ENCODE results near the gene OTUD1.

The OTUD1 gene

DNA sequence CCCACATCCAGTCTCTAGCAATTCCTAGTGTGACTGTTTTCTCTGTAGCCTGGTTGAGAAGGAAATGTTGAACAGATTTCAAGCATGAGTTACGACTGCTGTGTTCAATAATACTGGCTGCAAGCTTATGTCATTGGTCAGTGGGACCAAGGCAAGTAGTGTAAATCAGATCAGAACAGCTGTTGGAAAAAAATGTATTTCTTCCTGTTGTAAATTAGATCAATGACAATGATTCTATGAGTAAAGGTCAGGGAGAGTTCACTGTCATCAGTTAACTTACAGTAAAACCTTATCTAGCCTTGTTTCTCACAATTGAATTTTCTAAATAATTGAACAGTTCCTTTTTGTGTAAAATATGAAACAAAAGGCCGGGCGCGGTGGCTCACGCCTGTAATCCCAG, 6.7 kb downstream of the OTUD1 start:
- no peak overlapping the region for H3K4me3 ChIP-seq (replicated peaks; ENCODE audit: low read depth, low read length)
- no peak for DNase-seq (ENCODE audit: low read depth)
- TF ChIP-seq, protein P1, sequence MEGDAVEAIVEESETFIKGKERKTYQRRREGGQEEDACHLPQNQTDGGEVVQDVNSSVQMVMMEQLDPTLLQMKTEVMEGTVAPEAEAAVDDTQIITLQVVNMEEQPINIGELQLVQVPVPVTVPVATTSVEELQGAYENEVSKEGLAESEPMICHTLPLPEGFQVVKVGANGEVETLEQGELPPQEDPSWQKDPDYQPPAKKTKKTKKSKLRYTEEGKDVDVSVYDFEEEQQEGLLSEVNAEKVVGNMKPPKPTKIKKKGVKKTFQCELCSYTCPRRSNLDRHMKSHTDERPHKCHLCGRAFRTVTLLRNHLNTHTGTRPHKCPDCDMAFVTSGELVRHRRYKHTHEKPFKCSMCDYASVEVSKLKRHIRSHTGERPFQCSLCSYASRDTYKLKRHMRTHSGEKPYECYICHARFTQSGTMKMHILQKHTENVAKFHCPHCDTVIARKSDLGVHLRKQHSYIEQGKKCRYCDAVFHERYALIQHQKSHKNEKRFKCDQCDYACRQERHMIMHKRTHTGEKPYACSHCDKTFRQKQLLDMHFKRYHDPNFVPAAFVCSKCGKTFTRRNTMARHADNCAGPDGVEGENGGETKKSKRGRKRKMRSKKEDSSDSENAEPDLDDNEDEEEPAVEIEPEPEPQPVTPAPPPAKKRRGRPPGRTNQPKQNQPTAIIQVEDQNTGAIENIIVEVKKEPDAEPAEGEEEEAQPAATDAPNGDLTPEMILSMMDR (IDR thresholded peaks at IDR 0.05; ENCODE audit: low read length, missing control alignments): no peak

DNA sequence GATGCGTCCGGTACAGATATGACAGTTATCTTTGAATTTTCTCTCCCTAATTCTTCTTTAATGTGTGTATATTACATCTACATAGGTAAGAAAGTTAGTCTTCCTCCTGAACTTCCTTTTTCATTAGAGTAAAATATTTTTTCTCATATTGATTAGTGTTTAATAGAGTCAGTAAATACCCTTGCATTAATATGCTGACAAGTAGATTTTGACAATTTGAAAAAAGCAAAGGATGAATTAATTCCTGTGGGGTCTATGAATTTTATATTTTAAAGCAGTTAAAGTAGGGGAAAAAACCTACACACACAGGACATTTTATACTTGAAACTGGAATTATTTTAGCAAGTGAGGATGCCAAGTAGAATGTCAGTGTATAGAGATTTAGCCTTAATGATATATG, 9.4 kb downstream of the OTUD1 start:
- DNase-seq (ENCODE audit: low read depth): no peak
- no peak overlapping the region for H3K4me3 ChIP-seq (replicated peaks; ENCODE audit: low read depth, low read length)
- TF ChIP-seq, protein P1 (IDR thresholded peaks at IDR 0.05; ENCODE audit: low read length, missing control alignments): no peak

DNA sequence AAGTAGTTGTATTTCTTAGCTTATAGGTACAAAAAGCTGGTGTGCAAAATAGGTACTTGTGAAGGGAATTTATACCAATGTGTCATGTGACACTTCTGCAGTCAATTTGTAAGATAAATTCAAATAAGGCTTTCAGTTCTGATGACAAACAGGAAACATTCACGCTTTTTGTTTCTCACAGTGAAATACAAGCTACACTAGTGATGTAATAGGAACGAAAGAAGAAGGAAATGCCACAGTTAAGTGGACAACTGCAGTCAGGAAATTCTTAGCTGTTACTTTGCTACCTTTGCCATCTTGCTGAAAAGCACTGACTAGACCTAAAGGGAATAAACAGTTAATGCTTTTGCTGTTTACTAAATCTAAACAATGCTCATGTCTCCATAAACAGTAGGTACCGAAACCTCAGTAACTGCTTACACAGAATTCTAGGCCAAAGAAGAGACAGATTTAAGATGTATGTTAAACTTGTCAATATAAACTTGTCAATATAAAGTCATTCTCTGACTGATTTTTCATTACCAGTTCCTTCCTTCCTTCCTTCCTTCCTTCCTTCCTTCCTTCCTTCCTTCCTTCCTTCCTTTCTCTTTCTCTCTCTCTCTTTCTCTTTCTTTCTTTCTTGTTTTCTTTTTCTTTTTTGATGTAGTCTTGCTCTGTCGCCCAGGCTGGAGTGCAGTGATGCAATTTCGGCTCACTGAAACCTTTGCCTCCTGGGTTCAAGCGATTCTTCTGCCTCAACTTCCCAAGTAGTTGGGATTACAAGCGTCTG, 10.1 kb downstream of the OTUD1 start:
- peak; percentile 62 for DNase-seq (ENCODE audit: low read depth)
- TF ChIP-seq, protein P1 (IDR thresholded peaks at IDR 0.05; ENCODE audit: low read length, missing control alignments): no peak
- H3K4me3 ChIP-seq (replicated peaks; ENCODE audit: low read depth, low read length): no peak overlapping the region

DNA sequence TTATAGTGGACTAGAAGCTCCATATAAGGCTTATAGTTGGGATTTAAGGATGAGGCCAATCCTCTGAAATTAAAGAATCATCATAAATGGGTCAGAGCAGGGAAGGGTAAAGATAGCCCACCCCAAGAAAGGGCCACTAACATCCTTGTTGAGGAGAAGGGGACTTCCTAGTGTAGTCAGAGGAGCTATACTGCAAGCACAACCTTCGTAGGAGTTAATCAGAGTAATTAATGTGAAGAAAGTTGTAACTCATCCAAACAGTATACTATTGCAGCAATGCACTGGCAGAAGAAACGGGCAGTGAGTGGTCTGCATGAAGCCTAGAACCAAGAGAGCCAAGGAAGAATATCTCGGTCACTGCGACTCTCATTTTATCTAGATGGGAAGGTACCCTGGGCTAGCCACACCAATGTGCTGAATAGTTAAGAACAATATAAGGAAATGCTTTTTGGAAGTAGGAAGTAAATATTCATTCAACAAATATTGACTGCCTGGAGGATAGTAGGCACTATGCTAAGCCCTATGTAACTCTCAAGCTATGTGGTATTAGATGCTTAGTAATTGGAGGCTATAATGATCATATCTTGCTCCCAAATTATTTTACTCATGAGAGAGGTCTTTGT, 13.3 kb downstream of the OTUD1 start:
- DNase-seq (ENCODE audit: low read depth): no peak
- H3K4me3 ChIP-seq (replicated peaks; ENCODE audit: low read depth, low read length): no peak overlapping the region
- TF ChIP-seq, protein P1 (IDR thresholded peaks at IDR 0.05; ENCODE audit: low read length, missing control alignments): no peak

DNA sequence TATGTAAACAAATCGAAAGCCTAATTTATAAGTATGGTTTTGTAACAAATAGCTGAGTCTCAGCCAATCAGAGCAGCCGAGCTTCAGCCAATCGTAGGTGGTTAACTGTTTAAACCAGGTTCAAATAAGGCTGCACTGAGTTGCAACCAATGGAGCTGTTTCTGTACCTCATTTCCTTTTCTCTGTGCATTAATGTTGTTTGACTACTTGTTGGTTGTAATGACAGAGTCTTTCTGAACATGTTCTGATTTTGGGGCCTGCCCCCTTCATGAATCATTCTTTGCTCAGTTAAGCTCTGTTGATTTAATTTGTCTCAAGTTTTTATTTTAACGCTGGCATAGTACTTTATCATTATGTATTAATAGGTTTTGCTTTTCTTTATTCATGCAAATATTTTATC, 14.6 kb downstream of the OTUD1 start:
- TF ChIP-seq, protein P1 (IDR thresholded peaks at IDR 0.05; ENCODE audit: low read length, missing control alignments): no peak
- no peak overlapping the region for H3K4me3 ChIP-seq (replicated peaks; ENCODE audit: low read depth, low read length)

DNA sequence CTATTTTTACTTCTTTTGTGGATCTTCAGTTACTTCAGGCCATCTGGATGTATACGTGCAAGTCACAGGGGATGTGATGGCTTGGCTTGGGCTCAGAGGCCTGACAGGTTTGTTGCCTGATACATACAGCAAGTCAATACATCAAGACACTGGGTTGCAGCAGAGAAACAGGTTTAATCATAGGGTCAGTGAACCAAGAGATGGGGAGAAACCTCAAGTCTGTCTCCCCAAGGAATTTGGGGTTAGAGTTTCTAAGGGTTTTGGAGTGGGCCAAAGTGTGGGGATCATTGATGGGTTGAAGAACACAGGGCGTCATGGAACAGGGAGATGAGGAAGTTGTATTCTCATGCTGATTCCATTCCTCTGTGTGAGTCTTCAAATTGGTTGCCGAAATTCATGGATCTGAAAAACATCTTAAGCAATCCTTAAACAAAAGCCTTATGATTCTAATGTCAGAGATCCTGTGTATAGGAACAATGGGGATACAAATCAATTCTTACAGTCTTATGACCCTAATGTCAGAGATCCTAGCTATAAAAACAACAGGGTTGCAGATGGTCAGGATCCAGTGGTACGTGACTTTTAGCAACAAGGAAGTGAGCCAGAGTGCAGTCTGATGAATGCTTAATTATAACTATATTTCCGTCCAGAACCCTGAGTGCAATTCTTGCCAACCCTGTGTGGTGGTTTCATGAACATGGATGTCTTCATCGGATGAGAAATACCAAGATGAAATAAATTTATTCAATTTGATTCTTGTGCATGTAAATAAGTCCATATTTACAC, 18.9 kb downstream of the OTUD1 start:
- no peak overlapping the region for H3K4me3 ChIP-seq (replicated peaks; ENCODE audit: low read depth, low read length)
- TF ChIP-seq, protein P1 (IDR thresholded peaks at IDR 0.05; ENCODE audit: low read length, missing control alignments): no peak
- no peak for DNase-seq (ENCODE audit: low read depth)

More for the DNA sequence above, 14.6 kb downstream of the OTUD1 start:
- DNase-seq (ENCODE audit: low read depth): no peak

All from fibroblast of pulmonary artery (primary cell).